Adipose tissue (tissue), 3 donors: Measurements from ENCODE around the gene SERPINB13. TPM values are rescaled to one million over a fixed set of nuclear protein-coding genes. Genes with fewer than 3 reads are reported as not detected.

ENCODE experiments used
- H3K27ac ChIP-seq: one replicate; pipeline ENCODE4 v1.5.1; 2013; ENCODE audit warnings: low read depth, low read length
- WGBS, 3 donors: extraction: QIAGEN DNeasy Blood & Tissue Kit; methylation state at CpG; one replicate each; pipeline ENCODE4 v1.1.7; 2013; 5-methylcytosine and 5-hydroxymethylcytosine counted together
- polyA plus RNA-seq, 3 donors: library from polyadenylated mRNA; stranded (reverse); fragments of 200-250 nt; gene quantifications; one replicate each; pipeline ENCODE4 v1.2.3, GENCODE V29; 2013
- donor health status: healthy with polysubstance abuse.
- donor health status: Bipolar disorder and iron deficiency.
- donor health status: healthy.

SERPINB13 gene, protein sequence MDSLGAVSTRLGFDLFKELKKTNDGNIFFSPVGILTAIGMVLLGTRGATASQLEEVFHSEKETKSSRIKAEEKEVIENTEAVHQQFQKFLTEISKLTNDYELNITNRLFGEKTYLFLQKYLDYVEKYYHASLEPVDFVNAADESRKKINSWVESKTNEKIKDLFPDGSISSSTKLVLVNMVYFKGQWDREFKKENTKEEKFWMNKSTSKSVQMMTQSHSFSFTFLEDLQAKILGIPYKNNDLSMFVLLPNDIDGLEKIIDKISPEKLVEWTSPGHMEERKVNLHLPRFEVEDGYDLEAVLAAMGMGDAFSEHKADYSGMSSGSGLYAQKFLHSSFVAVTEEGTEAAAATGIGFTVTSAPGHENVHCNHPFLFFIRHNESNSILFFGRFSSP
- under 1 TPM in 1 of 3 donors, not detected in 2; 0.21 TPM for polyA plus RNA-seq

GRCh38 chr18:63586966-63587365 is at the start of gene SERPINB13:
Gene SERPINB13 (plus strand): TSS chr18:63587343. CDS start chr18:63588668, 1,325 bp downstream.
- WGBS, 3 donors, result 86 to 92% (median 86%) methylated on average over 4 of the region's 4 CpGs
- H3K27ac ChIP-seq, result no peak within 1 kb of the TSS

GRCh38 chr18:63539904-63540510 is 47.1 kb upstream of the SERPINB13 start:
- WGBS, 3 donors, result 56 to 63% (median 56%) methylated on average over 3 of the region's 3 CpGs
- no peak overlapping the region for H3K27ac ChIP-seq

- 80 to 88% (median 81%) methylated on average over 1 of the region's 1 CpG for WGBS, 3 donors
These were observed 45.1 kb upstream of the SERPINB13 start, which contains the start of gene SERPINB12 for GRCh38 chr18:63542069-63542468. Gene SERPINB12 (plus strand): TSS chr18:63542369. CDS start chr18:63556160, 13,791 bp downstream.

GRCh38 chr18:63544017-63544416 is 43.1 kb upstream of the SERPINB13 start:
- no peak overlapping the region for H3K27ac ChIP-seq
- 83 to 90% (median 89%) methylated on average over 2 of the region's 2 CpGs for WGBS, 3 donors

More at GRCh38 chr18:63542069-63542468, 45.1 kb upstream of the SERPINB13 start, which contains the start of gene SERPINB12:
- H3K27ac ChIP-seq, result no peak within 1 kb of the TSS

DNA sequence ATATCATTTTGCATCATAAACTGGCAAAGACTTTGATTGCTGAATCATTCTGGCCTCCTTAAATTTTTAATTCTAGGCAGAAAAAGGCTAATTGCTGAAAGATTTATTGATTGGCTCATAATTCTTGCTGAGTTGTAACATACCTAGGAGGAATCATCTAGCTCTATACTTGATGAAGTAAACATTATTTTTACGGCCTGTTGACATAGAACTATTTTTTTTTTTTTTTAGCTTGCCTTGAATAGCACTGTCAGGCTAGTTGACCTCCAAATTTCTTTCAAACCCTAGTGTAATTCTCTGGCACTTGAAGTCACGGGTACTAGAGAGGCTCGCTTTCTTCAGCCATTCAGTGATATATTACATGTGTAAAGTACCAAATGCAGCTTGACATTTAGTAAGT is 42.1 kb upstream of the SERPINB13 start:
- H3K27ac ChIP-seq, result no peak overlapping the region
- 47 to 66% (median 65%) methylated on average over 3 of the region's 3 CpGs for WGBS, 3 donors

DNA sequence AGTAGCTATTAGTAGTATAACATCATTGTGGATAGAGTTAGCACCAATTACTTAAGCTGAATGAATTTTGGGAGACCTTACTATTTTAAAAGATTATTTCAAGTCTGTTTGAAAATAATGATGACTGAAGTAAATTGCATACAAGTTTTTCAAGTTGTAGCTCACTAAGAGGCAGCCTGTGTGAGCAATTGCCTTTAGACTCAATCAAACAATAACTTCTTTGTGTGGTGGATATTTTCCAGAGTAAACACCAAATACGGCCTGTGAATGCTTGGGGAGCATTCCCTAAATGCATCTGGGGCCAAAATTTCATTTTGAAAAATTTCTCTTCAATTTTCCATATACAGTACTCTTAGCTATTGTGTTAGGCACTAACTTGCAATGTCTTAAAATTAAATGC is 37.1 kb upstream of the SERPINB13 start:
- no peak overlapping the region for H3K27ac ChIP-seq
- 9 to 73% (median 54%) methylated on average over 1 of the region's 1 CpG for WGBS, 3 donors

- WGBS, 3 donors, result 84 to 92% (median 92%) methylated on average over 3 of the region's 3 CpGs
- H3K27ac ChIP-seq, result no peak overlapping the region
These were observed 35.4 kb upstream of the SERPINB13 start for GRCh38 chr18:63551769-63552168.

- H3K27ac ChIP-seq, result no peak overlapping the region
- WGBS, 3 donors, result 89 to 99% (median 97%) methylated on average over 2 of the region's 2 CpGs
These were observed 34.6 kb upstream of the SERPINB13 start for GRCh38 chr18:63552581-63552980.

- WGBS, 3 donors, result 0 to 27% (median 2%) methylated on average over 1 of the region's 1 CpG
- H3K27ac ChIP-seq, result no peak overlapping the region
These were observed 34.1 kb upstream of the SERPINB13 start for GRCh38 chr18:63553081-63553480.

DNA sequence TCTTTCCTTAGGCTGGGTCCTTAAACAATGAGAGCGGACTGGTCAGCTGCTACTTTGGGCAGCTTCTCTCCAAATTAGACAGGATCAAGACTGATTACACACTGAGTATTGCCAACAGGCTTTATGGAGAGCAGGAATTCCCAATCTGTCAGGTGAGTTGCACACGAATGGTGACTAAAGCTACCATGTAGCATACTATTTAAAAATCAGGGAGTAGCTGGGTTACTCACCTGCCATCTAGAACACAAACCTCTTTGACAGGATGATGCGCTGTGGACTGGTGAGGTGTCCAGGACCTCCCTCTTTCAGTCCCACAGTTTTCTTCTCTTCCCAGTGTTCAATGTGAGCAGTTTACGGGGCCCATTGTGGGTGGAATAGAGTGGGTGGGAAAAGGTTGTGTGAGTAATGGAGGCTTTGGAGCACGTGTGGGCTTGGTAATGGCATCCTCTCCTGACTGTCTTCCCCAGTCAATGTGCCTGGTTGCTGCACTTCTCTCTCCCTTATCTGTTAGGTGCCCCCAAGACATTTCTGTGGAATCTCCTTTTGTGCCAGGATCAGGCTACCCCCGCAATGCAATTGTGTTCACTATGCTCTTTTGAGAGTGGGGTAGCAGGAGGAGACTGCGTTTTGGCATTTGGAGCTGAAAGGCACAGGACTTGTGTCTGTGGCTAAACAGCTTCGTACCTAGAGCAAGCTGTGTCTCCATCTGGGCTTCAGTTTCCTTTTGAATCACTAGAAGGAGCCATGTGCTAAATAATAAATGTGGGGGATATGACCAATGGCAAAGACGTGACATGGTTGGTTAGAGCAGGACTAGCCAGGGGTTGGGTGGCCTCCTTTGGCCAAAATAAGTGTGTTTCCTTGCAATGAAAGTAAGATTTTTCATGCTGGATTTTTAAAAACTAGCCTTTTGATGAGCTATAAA is 27.3 kb upstream of the SERPINB13 start:
- no peak overlapping the region for H3K27ac ChIP-seq
- WGBS, 3 donors, result 86 to 90% (median 89%) methylated on average over 9 of the region's 9 CpGs

- no peak overlapping the region for H3K27ac ChIP-seq
- WGBS, 3 donors, result 92 to 94% (median 92%) methylated on average over 4 of the region's 4 CpGs
These were observed 24.9 kb upstream of the SERPINB13 start for GRCh38 chr18:63562284-63562683.

- WGBS, 3 donors, result 84 to 94% (median 89%) methylated on average over 4 of the region's 4 CpGs
- no peak overlapping the region for H3K27ac ChIP-seq
These were observed 23.1 kb upstream of the SERPINB13 start for GRCh38 chr18:63564021-63564420.

DNA sequence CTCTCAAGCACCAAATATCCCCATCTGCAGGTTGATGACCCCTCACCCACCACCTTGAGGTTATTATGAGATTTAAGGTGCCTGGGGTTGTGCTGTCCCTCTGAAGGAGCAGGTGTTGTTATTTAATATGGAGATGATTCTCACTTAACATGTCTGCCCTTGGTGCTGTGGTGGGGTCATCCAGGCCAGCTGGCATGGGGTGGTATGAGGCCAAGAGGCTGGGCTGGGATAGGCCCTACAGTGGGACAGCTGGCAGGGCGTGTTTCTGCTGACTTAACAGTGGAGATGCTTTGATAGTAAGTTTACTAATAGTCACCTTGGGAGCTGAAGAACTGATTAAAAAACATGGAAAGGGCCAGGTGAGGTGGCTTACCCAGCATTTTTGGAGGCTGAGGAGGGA is 22.6 kb upstream of the SERPINB13 start:
- H3K27ac ChIP-seq, result no peak overlapping the region
- 67 to 100% (median 96%) methylated on average over 1 of the region's 1 CpG for WGBS, 3 donors

DNA sequence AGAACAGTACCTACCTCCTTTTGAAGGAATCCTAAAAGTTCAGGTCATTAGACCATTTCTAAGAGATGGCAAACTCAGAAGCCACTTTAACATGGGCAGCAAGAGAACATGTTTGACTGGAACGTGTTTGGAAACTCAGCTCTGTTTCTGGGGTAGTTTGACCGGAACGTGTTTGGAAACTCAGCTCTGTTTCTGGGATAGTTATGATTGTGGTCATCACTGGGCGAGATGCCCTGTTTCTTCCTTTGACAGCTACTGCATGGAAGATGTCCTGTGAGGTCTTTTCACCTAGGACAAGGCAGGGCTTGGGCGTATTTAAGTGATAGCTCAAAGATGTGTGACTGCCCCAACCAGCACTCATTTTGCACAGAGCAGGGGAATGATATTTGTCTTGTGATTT is 19.9 kb upstream of the SERPINB13 start:
- no peak overlapping the region for H3K27ac ChIP-seq
- 71 to 84% (median 76%) methylated on average over 5 of the region's 5 CpGs for WGBS, 3 donors

DNA sequence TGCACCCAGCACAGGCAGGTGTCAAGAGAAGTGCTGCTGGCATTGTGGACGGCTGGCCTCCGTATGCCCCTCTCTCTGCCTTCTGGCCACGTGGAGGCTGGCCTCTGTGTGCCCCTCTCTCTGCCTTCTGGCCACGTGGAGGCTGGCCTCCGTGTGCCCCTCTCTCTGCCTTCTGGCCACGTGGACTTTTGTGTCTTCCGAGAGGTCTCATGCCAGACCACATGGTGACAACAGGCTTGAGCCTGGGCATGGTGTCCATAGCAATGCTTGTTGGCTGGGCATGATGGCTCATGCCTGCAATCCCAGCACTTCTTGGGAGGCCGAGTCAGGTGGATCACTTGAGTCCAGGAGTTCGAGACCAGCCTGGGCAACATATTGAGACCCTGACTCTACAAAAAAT is 19.3 kb upstream of the SERPINB13 start:
- WGBS, 3 donors, result 69 to 81% (median 78%) methylated on average over 9 of the region's 9 CpGs
- H3K27ac ChIP-seq, result no peak overlapping the region

DNA sequence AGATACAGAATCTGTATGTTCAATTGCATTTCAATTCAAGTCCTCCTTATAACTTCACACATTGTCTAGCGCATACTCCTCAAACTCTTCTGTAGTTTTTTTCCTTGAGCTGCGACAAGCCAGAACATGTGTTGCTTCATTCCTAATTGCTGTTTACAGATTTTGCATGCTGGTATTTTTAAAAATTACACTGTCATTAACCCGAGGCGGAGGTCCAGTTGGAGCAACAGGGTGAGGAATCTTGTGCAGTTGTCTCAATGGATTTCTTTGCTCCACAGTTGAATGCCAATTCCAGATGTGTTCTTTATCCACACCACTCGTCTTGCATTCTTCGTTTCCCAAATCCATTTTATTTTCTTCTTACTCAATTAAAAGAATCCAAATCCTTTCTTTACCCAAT is 16.4 kb upstream of the SERPINB13 start:
- H3K27ac ChIP-seq, result no peak overlapping the region
- 57 to 76% (median 68%) methylated on average over 6 of the region's 6 CpGs for WGBS, 3 donors

- H3K27ac ChIP-seq, result no peak overlapping the region
These were observed 11.5 kb upstream of the SERPINB13 start for GRCh38 chr18:63575681-63576080.

DNA sequence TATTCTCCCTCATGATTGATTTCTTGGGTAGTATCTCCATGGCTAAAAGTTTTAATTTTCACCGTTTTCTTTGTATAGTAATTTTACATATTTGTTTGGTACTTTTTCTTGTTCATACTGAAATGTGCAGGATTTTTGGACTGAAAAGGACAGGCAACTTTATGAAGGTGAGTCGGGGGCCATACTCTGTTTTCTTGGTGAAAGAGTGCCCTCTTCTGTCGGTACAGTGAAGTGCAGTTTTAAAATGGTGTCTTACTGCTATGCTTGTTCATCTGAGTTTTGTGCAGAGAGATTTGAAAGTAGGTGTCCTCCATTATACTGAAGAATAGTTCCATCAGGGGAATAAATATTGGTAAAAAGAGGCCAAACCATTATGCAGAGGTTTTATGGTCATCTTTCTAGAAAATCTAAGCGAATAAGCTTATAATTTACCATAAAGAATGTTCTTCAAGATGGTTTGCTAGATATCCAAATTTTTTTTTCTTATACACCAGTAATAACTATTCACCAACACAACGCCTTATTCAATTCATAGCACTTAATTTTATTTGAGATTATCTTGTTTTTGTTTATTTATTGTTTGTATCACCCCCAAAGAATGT is 8.7 kb upstream of the SERPINB13 start:
- 10 to 17% (median 11%) methylated on average over 5 of the region's 5 CpGs for WGBS, 3 donors
- H3K27ac ChIP-seq, result no peak overlapping the region
